Epithelial cell of prostate (primary cell): ENCODE results near the gene HES5.

Experiments used
- DNase-seq: peaks from one replicate; pipeline ENCODE4 v3.0.0-alpha.2; 2011; ENCODE audit warnings: low read depth, low spot score
- H3K27ac ChIP-seq: fragments of 450-650 bp; 2 replicates; pipeline ENCODE4 v1.5.1; 2017; ENCODE audit warnings: mild to moderate bottlenecking

The HES5 gene

DNA sequence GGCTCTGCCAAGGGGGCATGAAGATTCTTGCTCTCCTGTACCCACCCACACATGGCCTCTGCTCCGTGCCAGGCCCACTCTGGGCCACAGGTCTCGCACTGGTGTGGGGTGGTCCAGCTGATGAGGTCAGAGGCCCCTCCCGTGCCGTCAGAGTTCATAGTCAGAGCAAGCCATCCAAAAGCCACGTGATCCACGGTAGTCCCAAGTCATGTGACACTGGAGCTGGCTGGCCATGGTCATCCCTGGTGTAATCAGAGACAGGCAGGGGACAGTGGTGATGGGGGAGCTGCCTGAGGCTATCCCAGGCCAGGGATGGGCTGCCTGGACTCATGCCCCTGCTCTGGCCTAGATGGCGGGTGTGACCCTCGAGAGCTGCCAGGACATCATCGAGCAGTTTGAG is 43.5 kb downstream of the HES5 start:
- DNase-seq = no peak
- H3K27ac ChIP-seq = no peak overlapping the region

DNA sequence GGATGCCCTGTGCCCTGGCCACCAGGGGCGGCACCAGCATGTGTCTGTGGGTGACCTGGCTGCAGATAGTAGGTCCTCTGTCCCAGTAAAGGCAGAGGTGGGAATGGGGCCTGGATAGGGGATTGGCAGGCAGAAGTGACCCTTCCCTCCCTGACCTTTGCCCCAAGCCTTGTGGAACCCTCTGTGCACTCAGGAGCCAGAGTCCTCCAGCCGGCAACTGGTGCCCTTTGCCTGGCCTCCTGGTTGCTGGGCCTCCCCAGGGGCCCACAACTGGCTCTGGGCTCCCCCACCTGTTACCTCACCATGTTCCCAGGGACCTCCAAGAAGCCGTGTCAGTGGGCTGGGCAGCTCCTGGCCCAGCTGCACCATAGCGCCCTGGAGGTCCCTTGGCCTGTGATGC is 44.0 kb downstream of the HES5 start:
- DNase-seq = no peak
- H3K27ac ChIP-seq = no peak overlapping the region

DNA sequence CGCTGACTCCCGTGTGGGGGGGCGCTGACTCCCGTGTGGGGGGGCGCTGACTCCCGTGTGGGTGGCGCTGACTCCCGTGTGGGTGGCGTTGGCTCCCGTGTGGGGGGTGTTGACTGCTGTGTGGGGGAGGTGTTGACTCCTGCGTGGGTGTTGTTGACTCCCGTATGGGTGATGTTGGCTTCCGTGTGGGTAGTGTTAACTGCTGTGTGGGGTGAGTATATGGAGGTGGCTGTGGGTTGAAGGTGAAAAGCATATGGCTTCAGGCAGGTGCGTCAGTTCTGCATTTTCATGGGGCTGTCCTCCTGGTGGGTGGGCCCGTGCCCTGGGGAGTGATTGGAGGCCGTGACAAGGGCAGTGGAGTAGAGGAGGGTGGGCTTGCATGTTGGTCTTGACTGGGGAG is 46.1 kb downstream of the HES5 start:
- no peak for DNase-seq
- no peak overlapping the region for H3K27ac ChIP-seq

DNA sequence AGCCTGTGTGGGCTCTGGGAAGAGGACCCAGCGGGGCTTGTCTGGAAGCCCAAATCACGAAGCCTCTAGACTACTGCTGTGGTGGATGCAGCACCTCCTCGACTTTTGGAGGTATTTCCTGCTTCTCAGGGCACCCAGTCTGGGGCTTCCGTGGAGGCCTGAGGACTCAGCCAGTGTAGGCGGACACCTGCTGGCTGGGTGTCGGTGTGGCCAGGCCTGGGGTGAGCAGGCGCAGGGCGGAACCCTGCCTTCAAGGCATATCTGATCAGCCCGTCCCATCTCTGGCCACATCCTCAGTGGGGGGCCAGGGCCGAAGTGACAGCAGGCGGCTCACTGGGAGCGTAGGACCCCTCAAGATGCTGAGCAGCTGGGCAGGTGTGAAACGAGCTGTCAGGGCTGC is 47.0 kb downstream of the HES5 start:
- DNase-seq = no peak
- no peak overlapping the region for H3K27ac ChIP-seq

DNA sequence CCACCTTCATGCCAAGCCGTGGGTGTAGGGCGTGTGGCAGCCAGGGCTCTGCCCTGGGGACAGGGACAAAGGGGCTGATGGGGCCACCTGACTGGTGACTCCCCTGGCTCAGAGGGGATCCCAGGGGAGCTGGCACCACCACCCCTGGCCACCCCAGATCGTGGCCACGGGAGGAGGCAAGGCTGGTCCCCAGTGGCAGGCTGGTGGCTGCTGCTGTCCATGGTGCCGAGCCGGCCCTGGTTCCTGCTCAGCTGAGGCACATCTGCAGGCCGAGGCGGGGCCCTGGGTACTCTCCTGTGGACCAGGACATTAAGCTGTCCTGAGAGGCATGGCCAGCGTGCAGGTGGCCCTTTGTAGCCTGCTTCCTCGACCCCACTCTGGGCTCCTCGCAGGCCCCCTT is 47.5 kb downstream of the HES5 start:
- no peak for DNase-seq
- H3K27ac ChIP-seq = no peak overlapping the region

DNA sequence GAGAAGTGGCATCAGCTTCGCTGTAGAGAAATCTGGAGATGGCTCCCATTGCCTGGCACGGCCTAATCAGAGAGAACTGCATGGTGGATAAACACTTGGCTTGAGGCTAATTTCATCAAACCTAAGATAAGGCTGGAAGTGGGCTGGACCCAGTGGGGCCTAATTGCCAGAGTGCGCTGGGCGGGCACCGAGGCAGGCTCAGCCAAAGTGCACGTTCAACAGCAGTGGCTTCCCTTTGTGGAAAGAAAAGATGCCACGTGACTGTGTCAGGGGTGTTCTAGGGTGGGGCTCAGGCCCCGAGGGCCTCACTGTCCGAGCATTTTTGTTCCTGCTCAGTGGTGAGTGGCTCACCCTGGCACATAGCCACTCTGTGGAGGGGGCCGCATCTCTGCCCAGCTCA is 48.2 kb downstream of the HES5 start:
- no peak overlapping the region for H3K27ac ChIP-seq
- no peak for DNase-seq

DNA sequence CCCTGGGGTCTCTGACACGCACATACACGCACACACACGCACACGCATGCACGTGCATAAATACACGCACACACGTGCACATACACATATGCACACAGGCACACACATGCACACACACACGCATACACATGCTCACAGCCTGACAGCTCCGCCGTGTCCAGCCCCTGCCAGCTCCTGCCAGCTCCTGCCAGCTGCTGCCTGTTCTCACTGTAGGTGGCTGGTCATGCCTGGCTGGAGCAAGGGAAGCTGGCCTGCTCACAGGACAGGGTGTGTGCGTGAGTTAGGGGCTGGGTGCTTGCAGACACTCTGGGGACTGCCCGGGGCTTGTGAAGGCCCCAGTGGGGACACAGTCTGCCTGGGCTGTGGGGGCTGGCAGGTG is 49.1 kb downstream of the HES5 start:
- H3K27ac ChIP-seq = no peak overlapping the region
- no peak for DNase-seq

DNA sequence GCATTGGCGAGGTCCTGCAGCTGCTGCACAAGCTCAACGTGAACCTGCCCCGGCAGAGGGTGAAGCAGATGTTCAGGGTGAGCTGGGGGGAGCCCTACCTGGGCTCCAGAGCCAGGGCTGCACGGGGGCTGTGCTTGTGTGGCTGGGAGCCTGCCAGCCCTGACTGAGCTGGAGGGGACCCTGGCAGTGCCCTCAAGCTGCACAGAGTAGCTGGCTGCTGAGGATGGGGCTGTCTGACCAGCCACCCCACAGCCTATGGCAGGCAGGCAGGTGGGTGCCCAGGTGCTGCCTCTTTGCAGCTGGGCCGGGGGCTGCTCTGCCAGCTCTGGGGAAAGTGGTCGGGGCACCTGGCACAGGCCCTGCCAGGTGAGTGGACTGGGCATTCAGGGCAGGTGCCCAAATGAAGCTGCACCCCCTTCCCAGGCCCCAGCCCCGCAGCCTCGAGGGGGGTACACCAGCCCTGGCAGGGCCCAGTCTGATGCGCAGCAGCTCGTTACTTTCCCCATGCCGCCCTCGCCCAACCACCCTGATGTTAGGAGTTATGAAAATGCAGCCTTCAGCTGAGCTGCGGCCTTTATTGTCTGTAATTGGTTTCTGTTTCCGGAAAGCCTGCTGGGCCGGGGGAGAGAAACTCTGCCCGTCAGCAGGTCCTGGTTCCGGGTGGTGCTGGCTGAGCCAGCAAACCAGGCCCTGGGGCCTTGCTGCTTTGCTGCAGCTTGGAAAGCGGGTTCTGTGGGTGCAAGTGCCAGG is 49.7 kb downstream of the HES5 start:
- DNase-seq = no peak

DNA sequence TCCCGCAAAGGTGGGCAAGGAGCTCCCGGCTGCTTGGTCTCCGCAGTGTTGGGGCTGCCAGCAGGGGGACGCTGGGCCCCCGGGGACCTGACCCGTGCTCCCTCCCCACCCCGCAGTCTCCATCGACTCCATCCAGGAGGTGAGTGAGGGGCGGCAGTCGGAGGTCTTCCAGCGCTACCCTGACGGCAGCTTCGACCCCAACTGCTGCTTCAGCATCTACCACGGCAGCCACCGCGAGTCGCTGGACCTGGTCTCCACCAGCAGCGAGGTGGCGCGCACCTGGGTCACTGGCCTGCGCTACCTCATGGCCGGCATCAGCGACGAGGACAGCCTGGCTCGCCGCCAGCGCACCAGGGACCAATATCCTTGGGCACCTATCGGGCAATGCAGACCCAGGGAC is 50.4 kb downstream of the HES5 start:
- H3K27ac ChIP-seq = no peak overlapping the region
- no peak for DNase-seq

More for the DNA sequence above, 49.7 kb downstream of the HES5 start:
- no peak overlapping the region for H3K27ac ChIP-seq

DNA sequence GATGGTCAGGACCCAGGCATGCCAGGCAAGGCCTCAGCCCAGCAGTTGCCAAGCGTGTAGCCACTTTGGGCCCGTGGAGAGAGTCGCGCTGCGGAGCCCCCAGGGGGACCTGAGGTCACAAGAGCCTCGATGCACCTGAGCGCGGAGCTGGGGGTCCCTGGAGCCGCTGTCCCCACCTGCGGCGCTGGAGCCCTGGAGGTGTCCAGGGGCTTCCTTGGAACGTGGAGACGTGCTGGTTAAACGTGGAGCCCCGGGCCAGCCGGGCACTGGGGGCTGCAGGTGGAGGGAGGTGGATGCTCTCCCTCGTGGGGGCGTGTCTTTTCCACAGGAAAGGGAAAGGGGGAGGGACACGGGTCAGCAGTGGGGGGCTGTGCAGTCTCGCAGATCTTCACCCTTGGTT is 50.9 kb downstream of the HES5 start:
- DNase-seq = no peak
- H3K27ac ChIP-seq = no peak overlapping the region
